Right lung (tissue), 5 donors: ENCODE measurements around the gene COL7A1. TPM values are rescaled to one million over a fixed set of nuclear protein-coding genes. Genes with fewer than 3 reads are reported as not detected.

Experiments
- DNase-seq, 2 donors: peaks; one replicate each; pipeline ENCODE4 v3.0.0-alpha.2; 2013
- polyA plus RNA-seq, 5 donors: library from polyadenylated mRNA; unstranded; fragments of 120-200 nt; gene quantifications; one replicate each; pipeline versions ENCODE4 v1.2.1 to v1.2.3, GENCODE V29; 2013; ENCODE audit warnings: inconsistent platforms in 1 of 5, low replicate concordance in 1 of 5; ENCODE audit not compliant: insufficient read length in 5 of 5, insufficient read depth in 1 of 5

The COL7A1 gene
- polyA plus RNA-seq, 5 donors = 4.4 to 12.9 (median 9.3) TPM

GRCh38 chr3:48619541-48620524 lies 24.7 kb upstream of the COL7A1 start:
- DNase-seq = no peak

GRCh38 chr3:48617559-48617958 lies 22.4 kb upstream of the COL7A1 start:
- DNase-seq = no peak

DNA sequence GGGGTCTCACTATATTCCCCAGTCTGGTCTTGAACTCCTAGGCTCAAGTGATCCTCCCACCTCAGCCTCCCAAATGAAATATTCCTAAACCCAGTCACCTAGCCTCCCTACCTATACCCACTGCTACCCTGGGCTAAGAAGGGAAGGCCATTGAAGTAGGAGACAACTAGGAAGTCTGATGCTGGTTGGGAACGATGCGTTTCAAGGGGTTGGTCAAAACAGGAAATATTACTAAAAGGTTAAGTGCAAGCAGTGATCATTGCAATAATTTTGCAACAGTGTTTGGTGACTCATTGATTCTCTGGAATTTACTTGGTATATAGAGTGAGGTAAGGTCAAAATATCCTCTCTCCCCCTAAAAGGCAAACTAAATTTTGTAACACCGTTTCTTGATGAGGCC lies 18.9 kb upstream of the COL7A1 start:
- no peak for DNase-seq

DNA sequence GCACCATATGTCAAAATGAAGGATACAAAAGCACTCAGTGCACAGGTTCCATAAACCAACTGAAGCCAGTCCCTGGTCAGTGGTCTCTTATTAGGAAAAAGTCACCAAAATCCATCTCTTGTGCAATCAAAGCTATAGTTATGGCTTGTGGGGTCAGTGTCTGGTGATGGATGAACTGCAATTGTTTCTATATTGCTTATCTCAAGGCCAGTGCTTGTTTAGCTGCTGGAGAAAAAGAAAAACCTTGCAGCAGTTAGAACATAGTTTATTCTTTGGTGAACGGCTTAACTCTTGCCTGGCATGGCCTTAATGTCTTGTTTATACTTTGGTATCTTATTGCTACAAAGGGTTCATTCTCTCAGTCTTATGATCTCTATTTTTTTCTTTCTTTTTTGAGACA lies 17.2 kb upstream of the COL7A1 start:
- peak; percentile 39 to 41 for DNase-seq

- peak; percentile 92 to 94 for DNase-seq
These were observed 14.2 kb upstream of the COL7A1 start, which contains the start of gene UQCRC1 for GRCh38 chr3:48609088-48610005. Gene UQCRC1 (minus strand): TSS chr3:48609646. CDS start chr3:48609620, 26 bp downstream.

GRCh38 chr3:48607519-48607918 lies 12.4 kb upstream of the COL7A1 start:
- DNase-seq = no peak

DNA sequence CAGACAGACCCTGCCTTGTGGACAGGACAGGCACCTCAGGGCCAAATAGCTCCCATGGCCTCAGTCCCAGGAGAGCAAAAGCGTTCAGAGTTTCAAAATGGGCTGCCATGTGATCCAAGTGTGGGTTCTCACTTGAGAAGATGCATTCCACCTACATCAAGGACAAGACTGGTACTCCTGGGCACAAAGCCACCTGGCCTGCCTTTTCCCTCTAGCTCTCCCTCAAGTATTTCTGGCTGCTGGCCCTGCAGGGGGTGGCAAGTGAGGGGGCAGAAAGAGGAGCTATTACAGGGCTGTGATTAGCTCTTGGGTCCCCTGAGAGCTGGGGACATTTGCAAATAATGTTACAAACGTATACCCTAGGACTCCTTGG lies 6.5 kb upstream of the COL7A1 start:
- no peak for DNase-seq

- no peak for DNase-seq
These were observed 5.8 kb upstream of the COL7A1 start for GRCh38 chr3:48600711-48601621.

- DNase-seq = no peak
These were observed 4.6 kb upstream of the COL7A1 start for GRCh38 chr3:48599509-48600285.

- DNase-seq = no peak
These were observed 4.0 kb upstream of the COL7A1 start for GRCh38 chr3:48599077-48599501.

GRCh38 chr3:48598323-48599076 lies 3.4 kb upstream of the COL7A1 start:
- DNase-seq = peak; percentile 68 to 73

DNA sequence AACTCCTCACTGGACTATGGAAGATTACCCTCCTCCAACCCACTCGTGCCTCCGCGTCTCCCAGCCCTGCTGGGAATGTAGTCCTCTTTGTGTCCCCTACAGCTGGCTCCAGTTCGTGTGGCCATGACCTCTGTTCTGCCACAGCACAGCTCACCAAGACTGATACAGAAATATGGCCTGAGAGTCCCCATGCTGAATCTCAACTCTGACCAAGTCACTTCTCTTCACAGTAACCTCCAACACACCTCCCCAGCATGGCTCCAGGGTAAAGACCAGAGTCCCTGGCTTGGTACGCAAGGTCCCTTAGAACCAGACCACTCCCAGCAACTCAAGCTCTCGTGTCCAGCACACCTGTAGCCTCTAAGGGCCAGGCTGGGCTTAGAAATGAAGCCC lies 2.3 kb upstream of the COL7A1 start:
- no peak for DNase-seq

- no peak for DNase-seq
These were observed 1.7 kb upstream of the COL7A1 start for GRCh38 chr3:48596676-48597407.

DNA sequence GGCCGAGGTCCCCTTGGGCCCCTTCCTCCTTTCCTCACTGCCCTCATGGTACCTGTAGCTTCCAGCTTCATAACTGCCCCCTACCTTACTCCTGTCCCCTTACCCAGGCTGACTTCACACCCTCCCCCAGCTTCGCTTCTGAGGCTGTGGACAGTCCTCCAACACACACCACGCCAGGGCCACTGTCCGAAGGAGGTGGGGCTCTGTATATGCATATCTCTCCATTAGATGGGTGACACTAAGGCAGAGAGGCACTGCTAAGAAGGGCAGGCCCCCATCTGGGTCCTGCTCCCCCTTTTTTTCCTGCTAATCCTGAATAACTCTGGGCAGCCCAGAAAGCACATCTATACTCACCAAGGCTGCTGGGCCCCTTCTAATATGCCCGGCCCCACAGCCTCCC lies 1.0 kb upstream of the COL7A1 start:
- DNase-seq = no peak

- no peak for DNase-seq
These were observed 495 bp upstream of the COL7A1 start for GRCh38 chr3:48595526-48596121.

GRCh38 chr3:48594417-48595049 lies 596 bp downstream of the COL7A1 start:
- DNase-seq = no peak

- no peak for DNase-seq
These were observed 1.8 kb downstream of the COL7A1 start for GRCh38 chr3:48593337-48593736.

DNA sequence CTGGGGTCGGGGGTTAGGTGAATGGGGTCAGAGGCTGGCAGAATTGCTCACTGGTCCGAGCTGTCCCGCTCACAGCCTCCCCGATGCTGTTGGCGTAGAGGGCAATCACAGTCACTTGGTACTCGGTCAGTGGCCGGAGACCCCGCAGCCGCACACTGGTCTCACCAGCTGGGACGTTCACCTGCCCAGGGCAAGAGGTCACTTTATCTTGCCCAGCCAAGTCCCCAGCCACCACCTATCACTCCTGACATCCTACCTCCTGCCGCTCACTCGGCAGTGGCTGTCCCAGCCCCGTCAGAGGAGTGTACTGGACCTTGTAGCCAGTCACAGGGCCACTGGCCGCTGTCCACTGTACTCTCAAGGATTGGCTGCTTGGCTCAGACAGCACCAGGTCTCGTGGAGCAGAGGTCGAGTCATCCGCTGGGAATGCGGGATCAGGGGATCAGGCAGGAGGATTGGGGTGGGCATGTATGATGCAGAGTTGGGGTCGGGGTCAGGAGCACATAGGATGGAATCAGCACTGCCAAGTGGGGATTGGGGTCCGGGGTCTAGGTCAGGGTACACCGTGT lies 2.5 kb downstream of the COL7A1 start:
- no peak for DNase-seq
